Loucy (cell line): ENCODE data around the gene MYH9.

ENCODE experiments used
- H2AFZ ChIP-seq: fragments of 200-600 bp; sonication (generic); 2 replicates; pipeline ENCODE4 v1.6.0; 2016; ENCODE audit warnings: antibody characterized with exemption, mild to moderate bottlenecking, low read length, moderate library complexity
- H3F3A ChIP-seq: fragments of 200-600 bp; 2 replicates; pipeline ENCODE4 v1.6.0; 2016; ENCODE audit warnings: antibody characterized with exemption, low read depth, mild to moderate bottlenecking
- H3K27me3 ChIP-seq: fragments of 200-600 bp; sonication (generic); 2 replicates; pipeline ENCODE4 v1.6.1; 2014; ENCODE audit warnings: low read length, mild to moderate bottlenecking; ENCODE audit not compliant: insufficient read depth, poor library complexity, severe bottlenecking
- H3K36me3 ChIP-seq: fragments of 200-600 bp; sonication (generic); 2 replicates; pipeline ENCODE4 v1.6.1; 2016; ENCODE audit warnings: low read length; ENCODE audit not compliant: insufficient read depth
- H3K4me1 ChIP-seq: fragments of 200-600 bp; sonication (generic); 2 replicates; pipeline ENCODE4 v1.5.1; 2014; ENCODE audit warnings: low read length, mild to moderate bottlenecking; ENCODE audit not compliant: insufficient read depth, poor library complexity, severe bottlenecking
- H3K4me2 ChIP-seq: fragments of 200-600 bp; sonication (generic); 2 replicates; pipeline ENCODE4 v1.6.0; 2014; ENCODE audit warnings: antibody characterized with exemption, low read length, low read depth, mild to moderate bottlenecking; ENCODE audit not compliant: poor library complexity, severe bottlenecking
- H3K4me3 ChIP-seq: fragments of 200-600 bp; sonication (generic); 2 replicates; pipeline ENCODE4 v1.5.1; 2014; ENCODE audit warnings: low read length, mild to moderate bottlenecking, mixed read lengths; ENCODE audit not compliant: poor library complexity, severe bottlenecking
- H3K79me2 ChIP-seq: fragments of 200-600 bp; sonication (generic); 2 replicates; pipeline ENCODE4 v1.6.1; 2014; ENCODE audit warnings: low read length; ENCODE audit not compliant: insufficient read depth
- H3K9ac ChIP-seq: fragments of 200-600 bp; sonication (generic); 2 replicates; pipeline ENCODE4 v1.6.0; 2014; ENCODE audit warnings: mild to moderate bottlenecking, low read depth, low read length, moderate library complexity; ENCODE audit not compliant: poor library complexity, severe bottlenecking
- H3K9me2 ChIP-seq: fragments of 200-600 bp; sonication (generic); replicated peaks from 2 replicates; pipeline ENCODE4 v1.6.1; 2016; ENCODE audit warnings: low read depth, low read length, mixed read lengths
- H3K9me3 ChIP-seq: fragments of 200-600 bp; sonication (generic); 2 replicates; pipeline ENCODE4 v1.6.1; 2014; ENCODE audit warnings: mild to moderate bottlenecking, antibody characterized with exemption, low read length, low read depth; ENCODE audit not compliant: insufficient read depth
- H4K20me1 ChIP-seq: fragments of 200-600 bp; sonication (generic); 2 replicates; pipeline ENCODE4 v1.6.0; 2014; ENCODE audit warnings: antibody characterized with exemption, low read length, mild to moderate bottlenecking; ENCODE audit not compliant: insufficient read depth, poor library complexity, severe bottlenecking
- EZH2phosphoT487 ChIP-seq: fragments of 200-600 bp; IDR thresholded peaks from 2 replicates; pipeline ENCODE4 v1.6.1; 2018; ENCODE audit warnings: antibody characterized with exemption, mild to moderate bottlenecking, moderate library complexity, borderline replicate concordance
- TF ChIP-seq, protein P1 (sequence below): fragments of 200-600 bp; sonication (generic); conservative IDR thresholded peaks from 2 replicates; pipeline ENCODE4 v1.5.1; 2014; ENCODE audit warnings: mild to moderate bottlenecking, antibody characterized with exemption, low read length

The MYH9 gene

DNA sequence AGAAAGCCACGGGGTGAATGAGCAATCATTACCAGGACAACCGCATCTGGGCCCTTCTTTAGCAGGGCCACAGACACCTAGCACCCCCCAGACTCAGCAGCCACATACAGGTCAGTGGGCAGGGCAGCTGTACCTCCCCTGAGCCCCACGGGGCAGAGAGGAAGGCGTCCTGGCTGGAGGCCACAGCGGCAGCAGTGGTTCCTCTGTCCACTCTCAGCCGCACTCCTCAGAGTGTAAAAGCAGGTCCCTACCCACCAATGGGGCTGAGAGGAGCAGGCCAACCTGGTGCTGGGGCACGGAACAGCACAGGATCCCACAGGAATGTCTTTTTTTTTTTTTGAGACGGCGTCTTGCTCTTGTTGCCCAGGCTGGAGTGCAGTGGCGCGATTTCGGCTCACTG is 69.3 kb downstream of the MYH9 start:
- Histone ChIP-seq H3K9ac (no peak overlapping the region), H3F3A (no peaks in the 10 kb centered on the region), H3K36me3 (peaks cover 96% of the 10 kb centered on the region), H3K9me3 (no peaks in the 10 kb centered on the region), H3K4me1 (no peaks in the 10 kb centered on the region), H3K27me3 (no peaks in the 10 kb centered on the region), H3K4me2 (no peak overlapping the region), H2AFZ (no peak overlapping the region), H4K20me1 (peaks cover 4% of the 10 kb centered on the region), H3K4me3 (no peak overlapping the region), H3K79me2 (peaks cover 8% of the 10 kb centered on the region; the same call in 1 of the 2 replicates), H3K9me2 (no peaks in the 10 kb centered on the region)
- TF ChIP-seq EZH2phosphoT487 = no peak
- TF ChIP-seq, protein P1, sequence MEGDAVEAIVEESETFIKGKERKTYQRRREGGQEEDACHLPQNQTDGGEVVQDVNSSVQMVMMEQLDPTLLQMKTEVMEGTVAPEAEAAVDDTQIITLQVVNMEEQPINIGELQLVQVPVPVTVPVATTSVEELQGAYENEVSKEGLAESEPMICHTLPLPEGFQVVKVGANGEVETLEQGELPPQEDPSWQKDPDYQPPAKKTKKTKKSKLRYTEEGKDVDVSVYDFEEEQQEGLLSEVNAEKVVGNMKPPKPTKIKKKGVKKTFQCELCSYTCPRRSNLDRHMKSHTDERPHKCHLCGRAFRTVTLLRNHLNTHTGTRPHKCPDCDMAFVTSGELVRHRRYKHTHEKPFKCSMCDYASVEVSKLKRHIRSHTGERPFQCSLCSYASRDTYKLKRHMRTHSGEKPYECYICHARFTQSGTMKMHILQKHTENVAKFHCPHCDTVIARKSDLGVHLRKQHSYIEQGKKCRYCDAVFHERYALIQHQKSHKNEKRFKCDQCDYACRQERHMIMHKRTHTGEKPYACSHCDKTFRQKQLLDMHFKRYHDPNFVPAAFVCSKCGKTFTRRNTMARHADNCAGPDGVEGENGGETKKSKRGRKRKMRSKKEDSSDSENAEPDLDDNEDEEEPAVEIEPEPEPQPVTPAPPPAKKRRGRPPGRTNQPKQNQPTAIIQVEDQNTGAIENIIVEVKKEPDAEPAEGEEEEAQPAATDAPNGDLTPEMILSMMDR = no peak

- Histone ChIP-seq H3K27me3 (no peaks in the 10 kb centered on the region), H2AFZ (no peak overlapping the region), H3K9me3 (no peaks in the 10 kb centered on the region), H3K36me3 (peaks cover 96% of the 10 kb centered on the region), H4K20me1 (peaks cover 4% of the 10 kb centered on the region), H3K9me2 (no peaks in the 10 kb centered on the region), H3F3A (no peaks in the 10 kb centered on the region), H3K9ac (no peak overlapping the region), H3K4me2 (no peak overlapping the region), H3K4me1 (no peaks in the 10 kb centered on the region), H3K79me2 (peaks cover 3% of the 10 kb centered on the region; the same call in 1 of the 2 replicates), H3K4me3 (no peak overlapping the region)
- TF ChIP-seq EZH2phosphoT487 = no peak
- TF ChIP-seq, protein P1 = no peak
Observed at GRCh38 chr22:36317658-36318271, 70.0 kb downstream of the MYH9 start.

- TF ChIP-seq EZH2phosphoT487 = no peak
- TF ChIP-seq, protein P1 = no peak
- H3K27me3 ChIP-seq = no peaks in the 10 kb centered on the region
- no peak overlapping the region for H3K9ac ChIP-seq
- no peaks in the 10 kb centered on the region for H3K9me2 ChIP-seq
- H3K4me1 ChIP-seq = no peaks in the 10 kb centered on the region
- peaks cover 3% of the 10 kb centered on the region for H4K20me1 ChIP-seq
- no peak overlapping the region for H3K4me2 ChIP-seq
- no peak overlapping the region for H2AFZ ChIP-seq
- H3K4me3 ChIP-seq = no peak overlapping the region
- H3F3A ChIP-seq = no peaks in the 10 kb centered on the region
- no peaks in the 10 kb centered on the region for H3K79me2 ChIP-seq
- H3K9me3 ChIP-seq = no peaks in the 10 kb centered on the region
- H3K36me3 ChIP-seq = peaks cover 96% of the 10 kb centered on the region
Observed at GRCh38 chr22:36316419-36316818, 71.3 kb downstream of the MYH9 start.
